HepG2 (cell line): ENCODE data around the gene E2F1. TPM values are rescaled to one million over a fixed set of nuclear protein-coding genes. Genes with fewer than 3 reads are reported as not detected.

Experiments
- BATF2 ChIP-seq: sonication (generic); formaldehyde crosslinking; IDR thresholded peaks from 2 replicates; pipeline ENCODE4 v1.8.0; 2022; ENCODE audit warnings: mild to moderate bottlenecking, missing genetic modification reagents, moderate library complexity
- BCL3 ChIP-seq: sonication (generic); formaldehyde crosslinking; IDR thresholded peaks from 2 replicates; pipeline ENCODE4 v1.5.1; 2020; ENCODE audit warnings: mild to moderate bottlenecking, missing genetic modification reagents, moderate library complexity
- DR1 ChIP-seq: sonication (generic); formaldehyde crosslinking; IDR thresholded peaks from 2 replicates; pipeline ENCODE4 v1.8.0; 2021; ENCODE audit warnings: mild to moderate bottlenecking, missing genetic modification reagents, inconsistent platforms
- FOSL1 ChIP-seq: sonication (generic); formaldehyde crosslinking; IDR thresholded peaks from 2 replicates; pipeline ENCODE4 v1.9.0; 2021; ENCODE audit warnings: missing genetic modification reagents, borderline replicate concordance
- FOXC1 ChIP-seq: sonication (generic); formaldehyde crosslinking; IDR thresholded peaks from 2 replicates; pipeline ENCODE4 v1.8.0; 2022; ENCODE audit warnings: mild to moderate bottlenecking, missing genetic modification reagents, borderline replicate concordance
- HNRNPUL1 ChIP-seq: fragments of 200-400 bp; formaldehyde crosslinking; IDR thresholded peaks from 2 replicates; pipeline ENCODE4 v1.6.1; 2017; ENCODE audit warnings: low read depth, mild to moderate bottlenecking, low read length, moderate library complexity
- HOXA9 ChIP-seq: sonication (generic); formaldehyde crosslinking; IDR thresholded peaks from 2 replicates; pipeline ENCODE4 v1.8.1; 2022; ENCODE audit warnings: missing genetic modification reagents, mild to moderate bottlenecking, moderate library complexity, borderline replicate concordance
- IKZF4 ChIP-seq: sonication (generic); formaldehyde crosslinking; IDR thresholded peaks from 2 replicates; pipeline ENCODE4 v1.5.1; 2020; ENCODE audit warnings: borderline replicate concordance, mild to moderate bottlenecking, low read depth, missing genetic modification reagents; ENCODE audit errors: not compliant biosample characterization
- KAT7 ChIP-seq: IDR thresholded peaks from 2 replicates; pipeline ENCODE4 v1.6.1; 2018; ENCODE audit warnings: borderline replicate concordance, missing compliant biosample characterization
- KDM5B ChIP-seq: sonication (generic); formaldehyde crosslinking; IDR thresholded peaks from 2 replicates; pipeline ENCODE4 v1.4.0; 2020; ENCODE audit warnings: missing genetic modification reagents, mild to moderate bottlenecking, borderline replicate concordance
- SAP130 ChIP-seq: IDR thresholded peaks from 2 replicates; pipeline ENCODE4 v1.6.1; 2016; ENCODE audit warnings: low read depth
- SCMH1 ChIP-seq: sonication (generic); formaldehyde crosslinking; IDR thresholded peaks from 2 replicates; pipeline ENCODE4 v1.9.0; 2021; ENCODE audit warnings: missing genetic modification reagents, mild to moderate bottlenecking, borderline replicate concordance
- SMYD3 ChIP-seq: sonication (generic); formaldehyde crosslinking; IDR thresholded peaks from 2 replicates; pipeline ENCODE4 v1.8.1; 2023; ENCODE audit warnings: mild to moderate bottlenecking, missing genetic modification reagents
- SRY ChIP-seq: sonication (generic); formaldehyde crosslinking; IDR thresholded peaks from 2 replicates; pipeline ENCODE4 v1.8.0; 2022; ENCODE audit warnings: mild to moderate bottlenecking, missing genetic modification reagents
- TAF1 ChIP-seq: sonication (generic); formaldehyde crosslinking; IDR thresholded peaks from 2 replicates; pipeline ENCODE4 v1.4.0; 2020; ENCODE audit warnings: missing genetic modification reagents
- ZBTB37 ChIP-seq: sonication (generic); formaldehyde crosslinking; IDR thresholded peaks from 2 replicates; pipeline ENCODE4 v1.4.0; 2020; ENCODE audit warnings: mild to moderate bottlenecking, missing genetic modification reagents
- ZFY ChIP-seq: sonication (generic); formaldehyde crosslinking; IDR thresholded peaks from 2 replicates; pipeline ENCODE4 v1.4.0; 2020; ENCODE audit warnings: missing genetic modification reagents
- ZFYVE20 ChIP-seq: sonication (generic); formaldehyde crosslinking; IDR thresholded peaks from 2 replicates; pipeline ENCODE4 v1.8.0; 2023; ENCODE audit warnings: low read depth, mild to moderate bottlenecking, moderate library complexity, missing genetic modification reagents, borderline replicate concordance
- ZNF260 ChIP-seq: sonication (generic); formaldehyde crosslinking; IDR thresholded peaks from 2 replicates; pipeline ENCODE4 v1.4.0; 2020; ENCODE audit warnings: missing genetic modification reagents, low read depth, mild to moderate bottlenecking, borderline replicate concordance
- ZNF362 ChIP-seq: sonication (generic); formaldehyde crosslinking; IDR thresholded peaks from 2 replicates; pipeline ENCODE4 v1.4.0; 2020; ENCODE audit warnings: missing genetic modification reagents, mild to moderate bottlenecking, borderline replicate concordance
- ZNF510 ChIP-seq: sonication (generic); formaldehyde crosslinking; IDR thresholded peaks from 2 replicates; pipeline ENCODE4 v1.4.0; 2020; ENCODE audit warnings: low read depth, mild to moderate bottlenecking, missing genetic modification reagents
- ZNF816 ChIP-seq: sonication (generic); formaldehyde crosslinking; IDR thresholded peaks from 2 replicates; pipeline ENCODE4 v1.8.0; 2022; ENCODE audit warnings: missing genetic modification reagents, mild to moderate bottlenecking, borderline replicate concordance
- ZNF878 ChIP-seq: sonication (generic); formaldehyde crosslinking; IDR thresholded peaks from 2 replicates; pipeline ENCODE4 v1.8.1; 2023; ENCODE audit warnings: mild to moderate bottlenecking, missing genetic modification reagents, moderate library complexity
- ZNF891 ChIP-seq: sonication (generic); formaldehyde crosslinking; IDR thresholded peaks from 2 replicates; pipeline ENCODE4 v1.5.0; 2020; ENCODE audit warnings: mild to moderate bottlenecking, missing genetic modification reagents
- polyA plus RNA-seq, 8 experiments: library from polyadenylated mRNA; depleted of rRNA in 3 of 8; stranded (reverse) in 7 of 8; unstranded in 1 of 8; fragments of >200 nt; fragmentation: Illumina TruSeq in 4 of 8; extraction: Trizol in 4 of 8; gene quantifications; 2 replicates each; pipeline versions ENCODE4 v1.2.1 to v1.2.3, GENCODE V29; 2011 to 2016; ENCODE audit warnings: low read depth in 4 of 8, missing spikeins in 1 of 8, mixed read lengths in 1 of 8; ENCODE audit not compliant: insufficient read depth in 1 of 8
- total RNA-seq, 5 experiments: library from RNA; depleted of rRNA; stranded (reverse); fragments of >200 nt; fragmentation: Illumina TruSeq; extraction: Trizol; gene quantifications; 2 replicates each; pipeline ENCODE4 v1.2.3, GENCODE V29; 2016; ENCODE audit warnings: low read depth in 1 of 5

Gene E2F1
- total and polyA plus RNA-seq, 2 of the 13 experiments (the other 11 are each of a cell fraction or from before 2014, with no cell fraction given) = 25.5 to 39.4 TPM

GRCh38 chr20:33653218-33653899 is 32.8 kb downstream of the E2F1 start (continued):
- TF ChIP-seq BCL3 (peak; percentile 49; the same call in 1 of the 2 replicates), FOXC1 (CRISPR knock-in tag) (peak; percentile 81), SAP130 (CRISPR knock-in tag) (peak; percentile 38), IKZF4 (CRISPR knock-in tag) (peak; percentile 22), KAT7 (CRISPR knock-in tag) (no peak), ZNF891 (CRISPR knock-in tag) (peak; percentile 76; the same call in 1 of the 2 replicates), KDM5B (CRISPR knock-in tag) (no peak), ZBTB37 (CRISPR knock-in tag) (no peak), BATF2 (no peak), FOSL1 (CRISPR knock-in tag) (no peak), HNRNPUL1 (no peak), ZNF816 (CRISPR knock-in tag) (no peak), SRY (CRISPR knock-in tag) (no peak), ZNF260 (CRISPR knock-in tag) (no peak), ZNF362 (CRISPR knock-in tag) (peak; percentile 33; the same call in 1 of the 2 replicates), ZFYVE20 (0 out of 2 replicates have a peak, but pooled peaks have one; percentile 25), ZNF878 (CRISPR knock-in tag) (0 out of 2 replicates have a peak, but pooled peaks have one; percentile 53), SMYD3 (CRISPR knock-in tag) (0 out of 2 replicates have a peak, but pooled peaks have one; percentile 26), DR1 (CRISPR knock-in tag) (0 out of 2 replicates have a peak, but pooled peaks have one; percentile 35), HOXA9 (CRISPR knock-in tag) (no peak), ZFY (no peak; the same call in 1 of the 2 replicates), SCMH1 (CRISPR knock-in tag) (no peak), ZNF510 (peak; percentile 28; the same call in 1 of the 2 replicates), TAF1 (no peak)
